ENCODE measurements around the gene TCTN1.

Gene TCTN1

DNA sequence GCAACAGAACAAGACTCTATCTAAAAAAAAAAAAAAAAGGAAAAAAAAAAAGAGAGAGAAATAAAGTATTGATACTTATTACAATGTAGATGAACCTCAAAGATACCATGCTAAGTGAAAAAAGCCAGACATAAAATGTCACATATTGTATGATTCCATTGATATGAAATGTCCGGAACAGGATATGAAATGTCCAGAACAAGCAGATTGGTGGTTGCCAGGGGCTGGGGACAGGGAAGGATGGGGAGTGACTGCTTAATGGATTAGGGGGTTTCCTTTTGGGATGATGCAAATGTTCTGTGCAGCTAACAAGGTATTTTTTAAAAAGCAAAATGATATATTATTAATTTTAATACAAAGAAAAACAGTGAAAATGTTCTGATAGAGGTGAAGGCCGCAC, 70.0 kb downstream of the TCTN1 start:
- no peak overlapping the region for H3K27ac Mint-ChIP-seq
- peaks cover 28% of the 10 kb centered on the region for H3K9me3 Mint-ChIP-seq
- peaks cover 11% of the 10 kb centered on the region for H3K27me3 Mint-ChIP-seq (ENCODE audit: low read depth, poor library complexity)
- no peak for DNase-seq
- H3K4me1 Mint-ChIP-seq, result peaks cover 12% of the 10 kb centered on the region
- peaks cover 28% of the 10 kb centered on the region for H3K36me3 Mint-ChIP-seq (ENCODE audit: low read depth)
- no peak overlapping the region for H3K4me3 Mint-ChIP-seq
- TF ChIP-seq, protein P1, sequence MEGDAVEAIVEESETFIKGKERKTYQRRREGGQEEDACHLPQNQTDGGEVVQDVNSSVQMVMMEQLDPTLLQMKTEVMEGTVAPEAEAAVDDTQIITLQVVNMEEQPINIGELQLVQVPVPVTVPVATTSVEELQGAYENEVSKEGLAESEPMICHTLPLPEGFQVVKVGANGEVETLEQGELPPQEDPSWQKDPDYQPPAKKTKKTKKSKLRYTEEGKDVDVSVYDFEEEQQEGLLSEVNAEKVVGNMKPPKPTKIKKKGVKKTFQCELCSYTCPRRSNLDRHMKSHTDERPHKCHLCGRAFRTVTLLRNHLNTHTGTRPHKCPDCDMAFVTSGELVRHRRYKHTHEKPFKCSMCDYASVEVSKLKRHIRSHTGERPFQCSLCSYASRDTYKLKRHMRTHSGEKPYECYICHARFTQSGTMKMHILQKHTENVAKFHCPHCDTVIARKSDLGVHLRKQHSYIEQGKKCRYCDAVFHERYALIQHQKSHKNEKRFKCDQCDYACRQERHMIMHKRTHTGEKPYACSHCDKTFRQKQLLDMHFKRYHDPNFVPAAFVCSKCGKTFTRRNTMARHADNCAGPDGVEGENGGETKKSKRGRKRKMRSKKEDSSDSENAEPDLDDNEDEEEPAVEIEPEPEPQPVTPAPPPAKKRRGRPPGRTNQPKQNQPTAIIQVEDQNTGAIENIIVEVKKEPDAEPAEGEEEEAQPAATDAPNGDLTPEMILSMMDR (IDR thresholded peaks at IDR 0.05), result no peak

DNA sequence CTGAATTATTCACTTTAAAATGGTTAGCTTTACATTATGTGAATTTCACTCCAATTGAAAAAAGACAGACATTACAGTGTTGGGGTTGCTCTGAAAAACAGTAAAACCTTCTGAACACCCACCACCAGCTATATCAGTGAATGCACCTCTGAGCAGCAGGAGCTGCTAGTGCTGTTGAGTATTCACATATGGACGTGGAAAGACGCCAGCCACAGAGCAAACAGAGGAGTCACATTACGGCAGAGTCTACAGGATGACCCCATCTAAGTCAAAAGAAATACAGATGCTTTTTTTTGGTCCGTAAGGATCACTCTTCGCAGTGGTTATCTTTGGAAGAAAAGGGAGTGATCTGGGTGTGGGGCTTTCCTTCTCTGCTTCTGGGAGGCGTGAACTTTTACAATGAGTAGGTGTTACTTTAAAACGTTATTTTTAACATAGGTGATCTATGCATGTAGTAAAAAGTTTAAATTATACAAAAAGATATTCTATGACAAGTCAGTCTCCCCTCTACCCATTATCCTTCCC, 70.4 kb downstream of the TCTN1 start:
- Mint-ChIP-seq H3K9me3 (peaks cover 28% of the 10 kb centered on the region), H3K4me3 (no peak overlapping the region), H3K27ac (no peak overlapping the region), H3K27me3 (ENCODE audit: low read depth, poor library complexity) (peaks cover 11% of the 10 kb centered on the region), H3K4me1 (peaks cover 12% of the 10 kb centered on the region), H3K36me3 (ENCODE audit: low read depth) (peaks cover 28% of the 10 kb centered on the region)
- TF ChIP-seq, protein P1 (IDR thresholded peaks at IDR 0.05), result no peak
- no peak for DNase-seq

DNA sequence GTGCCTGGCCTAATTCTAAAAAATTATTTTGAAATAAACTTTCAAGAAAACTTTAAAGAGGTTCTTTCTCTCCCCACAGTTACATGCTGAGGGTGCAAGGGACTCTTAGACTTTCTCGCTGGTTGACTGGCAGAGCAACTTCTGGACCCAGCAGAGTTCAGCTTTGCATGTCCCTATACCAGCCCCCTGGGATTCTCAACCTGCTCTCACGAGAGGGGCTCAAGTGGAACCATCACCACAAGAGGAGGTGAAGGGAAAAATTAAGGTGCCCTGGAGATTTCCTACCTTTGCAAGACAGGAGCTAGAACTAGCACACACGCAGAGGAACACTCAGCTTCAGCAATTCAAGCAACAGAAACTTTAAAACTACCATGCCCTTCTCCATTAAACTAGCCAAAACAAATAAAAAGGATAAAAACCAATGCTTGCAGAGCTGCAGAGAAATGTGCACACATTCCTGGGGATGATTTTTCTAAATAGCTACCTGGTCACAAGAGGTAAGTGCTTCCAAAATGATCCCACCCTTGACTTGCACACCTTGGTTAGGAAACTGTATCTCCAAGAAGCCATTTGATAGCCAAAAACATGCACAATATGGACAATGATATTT, 72.5 kb downstream of the TCTN1 start:
- Mint-ChIP-seq H3K36me3 (ENCODE audit: low read depth) (peaks cover 28% of the 10 kb centered on the region), H3K4me3 (peak overlapping the region; percentile 66), H3K4me1 (peaks cover 22% of the 10 kb centered on the region), H3K27ac (no peak overlapping the region), H3K27me3 (ENCODE audit: low read depth, poor library complexity) (peaks cover 11% of the 10 kb centered on the region), H3K9me3 (peaks cover 28% of the 10 kb centered on the region)
- DNase-seq, result no peak
- TF ChIP-seq, protein P1 (IDR thresholded peaks at IDR 0.05), result no peak

DNA sequence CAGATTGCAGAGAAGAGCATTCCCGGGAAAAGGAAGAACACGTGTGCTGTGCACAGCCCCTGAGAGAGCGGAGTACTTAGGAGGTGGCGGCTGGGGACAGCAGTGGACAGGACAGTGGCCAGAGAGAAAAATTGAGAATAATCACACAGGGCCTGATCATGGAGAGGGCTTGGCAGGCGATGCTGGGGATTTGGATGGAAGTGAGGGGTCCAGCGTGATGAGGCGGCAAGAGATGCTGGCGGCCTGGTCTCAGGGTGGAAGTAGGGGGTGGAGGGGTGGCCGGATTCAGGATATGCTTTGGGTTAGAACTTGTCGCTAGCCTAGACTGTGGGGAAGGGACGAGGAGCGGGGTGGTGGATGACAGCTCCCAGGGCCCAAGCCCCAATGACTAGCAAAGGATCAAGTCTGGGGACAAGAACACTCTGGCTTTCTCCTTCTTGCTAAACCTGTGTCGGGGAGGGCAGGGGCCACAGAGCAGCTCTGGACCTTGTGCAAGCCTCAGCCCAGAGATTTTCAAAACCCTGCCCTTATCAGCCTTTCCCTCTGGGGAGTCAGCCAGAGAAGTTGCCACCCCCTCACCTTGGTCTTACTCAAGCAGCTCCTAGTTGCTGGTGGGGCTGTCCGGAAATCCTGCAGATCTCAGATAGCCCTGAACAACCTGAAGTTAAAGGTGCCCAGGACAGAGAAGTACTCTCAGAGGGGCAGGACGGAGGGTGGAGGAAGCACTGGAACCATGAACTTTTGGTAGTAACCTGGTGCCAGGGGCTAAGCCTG, 73.7 kb downstream of the TCTN1 start:
- Mint-ChIP-seq H3K9me3 (peaks cover 28% of the 10 kb centered on the region), H3K4me3 (peak overlapping the region; percentile 82), H3K27ac (no peak overlapping the region), H3K27me3 (ENCODE audit: low read depth, poor library complexity) (peaks cover 13% of the 10 kb centered on the region), H3K4me1 (peaks cover 22% of the 10 kb centered on the region), H3K36me3 (ENCODE audit: low read depth) (peaks cover 28% of the 10 kb centered on the region)
- DNase-seq, result no peak
- TF ChIP-seq, protein P1 (IDR thresholded peaks at IDR 0.05), result no peak

DNA sequence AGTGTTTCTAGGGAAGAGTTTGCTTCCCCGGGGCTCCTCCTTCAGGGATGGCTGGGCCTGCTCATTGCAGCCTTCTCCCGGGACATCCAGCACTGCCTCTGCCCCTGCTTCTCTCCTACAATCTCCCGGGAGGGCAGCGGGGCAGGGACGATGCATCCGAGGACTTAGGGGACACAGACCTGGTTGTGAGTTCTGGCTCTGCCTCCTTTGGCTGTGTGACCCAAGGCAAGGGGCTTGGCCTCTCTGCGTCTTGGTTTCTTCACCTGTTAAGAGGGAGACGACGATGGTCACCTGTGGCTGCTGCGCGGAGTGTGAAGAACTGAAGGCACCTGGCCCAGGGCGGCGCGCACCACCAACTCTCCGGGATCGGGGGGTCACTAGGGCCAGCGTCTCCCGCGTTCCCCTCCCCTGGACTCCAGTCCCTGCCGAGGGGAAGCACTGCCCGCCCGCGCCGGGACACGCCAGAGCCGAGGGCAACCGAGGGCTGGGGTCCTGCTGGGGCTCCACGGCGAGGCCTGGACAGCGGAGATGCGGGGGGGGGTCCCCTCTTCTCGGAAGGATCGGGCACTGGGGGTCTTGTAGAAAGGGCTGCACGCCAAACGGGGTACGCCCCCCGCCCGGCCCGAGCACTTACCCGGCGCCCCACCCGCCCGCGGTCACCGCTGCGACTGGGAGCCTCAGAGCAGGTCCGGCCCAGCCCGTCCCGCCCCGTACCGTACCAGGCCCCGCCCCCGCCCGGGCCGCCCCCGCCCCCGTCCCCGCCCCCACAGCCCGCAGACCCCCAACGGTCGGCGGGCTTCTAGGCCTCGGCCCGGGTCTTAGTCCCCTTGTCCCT, 74.7 kb downstream of the TCTN1 start, which contains the start of gene HVCN1:
TSS of gene HVCN1 (minus strand) at position 670 of the 835 bp plus-strand sequence. CDS start 5,870 bp downstream, outside the sequence.
- TF ChIP-seq, protein P1 (IDR thresholded peaks at IDR 0.05), result no peak
- peaks cover 22% of the 10 kb centered on the region for H3K4me1 Mint-ChIP-seq
- H3K27ac Mint-ChIP-seq, result peak within 1 kb of the TSS; percentile 90
- H3K36me3 Mint-ChIP-seq (ENCODE audit: low read depth), result peaks cover 28% of the 10 kb centered on the region
- peak; percentile 69 for DNase-seq
- peak within 1 kb of the TSS; percentile 85 for H3K4me3 Mint-ChIP-seq
- peaks cover 28% of the 10 kb centered on the region for H3K9me3 Mint-ChIP-seq
- H3K27me3 Mint-ChIP-seq (ENCODE audit: low read depth, poor library complexity), result peaks cover 15% of the 10 kb centered on the region
